Inflammatory macrophage treated with lipopolysaccharide for 1 hour (primary cell): Measurements from ENCODE around the gene SLC7A6OS.

Source experiments
- DNase-seq, 2 donors: peaks; one replicate each; pipeline ENCODE4 v3.0.0-alpha.2; 2020 to 2022

Gene SLC7A6OS

GRCh38 chr16:68275611-68276191, 35.0 kb downstream of the SLC7A6OS start:
- no peak for DNase-seq

DNA sequence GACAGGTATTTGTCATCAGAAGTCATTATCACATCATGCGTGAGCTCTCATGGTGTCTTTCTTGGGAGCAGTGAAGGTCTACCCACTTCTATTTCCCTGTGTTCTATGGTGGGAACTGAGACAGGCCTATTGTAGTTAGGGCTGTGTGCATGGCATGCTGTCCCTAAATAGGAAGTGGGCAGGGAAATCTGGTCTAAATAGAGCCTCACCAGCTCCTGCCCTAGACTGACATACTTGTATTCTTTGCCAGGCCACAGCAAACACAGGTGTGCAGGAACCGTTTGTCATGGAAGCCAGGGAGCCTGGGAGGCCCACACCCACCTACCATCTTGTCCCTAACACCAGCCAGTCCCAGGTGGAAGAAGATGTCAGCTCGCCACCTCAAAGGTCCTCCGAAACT, 36.3 kb downstream of the SLC7A6OS start:
- no peak for DNase-seq

DNA sequence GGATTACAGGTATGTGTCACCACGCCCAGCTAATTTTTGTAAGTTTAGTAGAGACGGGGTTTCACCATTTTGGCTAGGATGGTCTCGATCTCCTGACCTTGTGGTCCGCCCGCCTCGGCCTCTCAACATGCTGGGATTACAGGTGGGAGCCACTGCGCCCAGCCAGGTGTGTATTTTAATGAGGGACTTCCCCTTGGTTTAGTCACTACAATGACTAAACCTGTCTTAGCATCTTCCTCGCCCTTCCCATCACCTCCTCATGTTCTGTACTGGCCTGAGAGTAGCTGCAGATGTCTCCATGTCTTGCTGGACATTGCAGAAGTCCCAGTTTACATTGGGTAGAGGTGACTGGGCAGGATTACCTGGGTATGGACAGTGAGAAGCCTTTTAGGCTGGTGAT, 36.9 kb downstream of the SLC7A6OS start:
- DNase-seq, result no peak

- DNase-seq, result no peak
Measured at GRCh38 chr16:68273459-68273858, 37.3 kb downstream of the SLC7A6OS start.

DNA sequence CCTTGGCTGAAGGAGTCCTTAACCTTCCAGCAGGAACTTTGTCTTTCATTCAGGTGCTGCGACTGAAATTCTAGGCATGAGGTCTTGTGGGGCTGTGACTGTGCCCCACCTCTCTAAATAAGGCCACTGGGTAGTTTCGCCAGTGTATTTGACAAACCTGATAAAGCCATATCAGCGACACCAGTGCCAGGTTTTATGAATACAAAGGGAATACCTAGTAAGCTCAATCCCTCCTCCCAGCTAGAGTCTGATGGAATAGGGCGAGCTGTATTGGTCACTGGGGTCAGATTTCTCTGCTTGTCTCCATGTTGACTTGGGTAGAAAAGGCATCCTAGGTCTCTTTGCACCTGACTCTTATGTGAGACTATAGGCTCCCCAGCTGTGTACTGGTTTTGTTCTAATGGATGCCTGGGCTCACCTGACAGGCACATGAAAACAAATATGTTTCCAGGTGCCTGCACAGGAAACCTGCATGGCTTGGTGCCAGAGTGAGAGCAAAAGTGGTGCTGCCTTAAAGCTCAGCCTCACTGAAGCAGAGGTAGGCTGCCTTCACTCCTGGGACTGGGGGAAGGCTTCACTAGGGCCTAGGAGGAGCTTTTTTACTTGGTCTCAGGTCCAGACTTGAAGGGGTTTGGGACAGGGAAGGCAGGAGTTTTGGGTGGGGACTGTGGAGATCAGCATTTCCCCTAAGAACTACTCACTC, 38.1 kb downstream of the SLC7A6OS start:
- DNase-seq, result no peak

DNA sequence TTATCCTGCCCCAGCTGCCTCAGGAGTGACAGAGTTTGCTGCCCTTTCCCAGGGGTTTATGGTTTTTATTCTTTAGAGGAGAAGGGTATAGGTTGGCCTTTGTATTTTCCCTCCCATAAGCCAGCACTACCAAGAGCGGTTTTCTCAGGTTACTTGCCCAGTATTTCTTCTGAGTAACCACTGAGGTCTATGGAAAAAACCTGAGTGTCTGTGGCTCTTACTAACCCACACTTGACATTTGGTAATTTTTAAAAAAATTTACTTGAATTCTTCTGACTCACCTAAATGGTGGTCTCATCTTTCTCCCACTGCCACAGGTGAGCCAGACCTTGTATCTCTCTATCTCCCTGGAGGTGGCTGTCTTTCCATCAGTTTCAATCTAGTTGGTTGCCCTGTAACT, 40.4 kb downstream of the SLC7A6OS start:
- DNase-seq, result no peak

DNA sequence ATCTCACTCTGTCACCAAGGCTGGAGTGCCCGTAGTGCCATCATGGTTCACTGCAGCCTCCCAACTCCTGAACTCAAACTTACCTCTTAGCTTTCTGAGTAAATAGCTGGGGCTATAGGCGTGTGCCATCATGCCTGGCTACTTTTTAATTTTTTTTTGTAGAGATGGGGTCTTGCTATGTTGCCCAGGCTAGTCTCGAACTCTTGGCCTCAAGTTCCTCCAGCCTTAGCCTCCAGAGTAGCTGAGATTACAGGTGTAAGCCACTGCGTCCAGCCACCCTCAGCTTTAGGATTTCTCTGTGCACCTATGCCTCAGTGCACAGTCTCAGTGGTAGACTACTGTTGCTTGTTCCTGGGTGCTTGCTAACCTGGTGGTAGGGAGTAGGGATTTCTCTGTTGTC, 41.0 kb downstream of the SLC7A6OS start:
- DNase-seq, result no peak

DNA sequence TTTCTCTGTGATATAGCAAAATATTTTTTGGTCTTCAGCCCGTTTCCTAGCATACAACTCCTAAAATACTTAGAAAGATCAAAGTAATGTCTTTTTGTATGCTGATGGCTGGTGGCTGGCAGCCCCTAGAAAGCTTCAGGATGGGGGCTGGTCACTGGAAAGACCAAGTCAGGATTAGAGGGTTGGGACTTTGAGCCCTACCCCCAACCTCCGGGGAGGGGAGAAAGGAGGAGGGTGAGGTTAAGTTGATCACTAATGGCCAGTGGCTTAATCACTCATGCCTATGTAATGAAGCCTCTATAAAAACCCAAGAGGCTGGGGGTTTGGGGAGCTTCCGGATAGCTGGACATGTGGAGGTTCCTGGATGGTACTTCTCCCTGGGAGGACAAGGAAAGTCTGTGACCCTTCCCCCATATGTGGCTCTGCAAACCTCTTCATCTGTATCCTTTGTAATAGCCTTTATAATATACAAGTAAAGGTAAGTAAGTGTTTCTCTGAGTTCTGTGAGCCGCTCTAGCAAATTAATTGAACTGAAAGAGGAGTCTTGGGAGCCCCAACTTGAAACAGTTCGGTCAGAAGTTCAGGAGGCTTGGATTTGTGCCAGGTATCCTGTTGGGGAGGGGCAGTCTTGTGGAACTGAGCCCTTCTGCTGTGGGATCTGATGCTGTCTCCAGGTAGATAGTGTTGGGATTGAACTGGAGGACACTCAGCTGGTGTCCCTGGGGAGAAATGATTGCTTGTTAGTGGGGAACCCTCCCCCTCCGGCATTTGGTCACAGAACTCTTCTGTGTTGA, 42.9 kb downstream of the SLC7A6OS start:
- DNase-seq, result no peak

DNA sequence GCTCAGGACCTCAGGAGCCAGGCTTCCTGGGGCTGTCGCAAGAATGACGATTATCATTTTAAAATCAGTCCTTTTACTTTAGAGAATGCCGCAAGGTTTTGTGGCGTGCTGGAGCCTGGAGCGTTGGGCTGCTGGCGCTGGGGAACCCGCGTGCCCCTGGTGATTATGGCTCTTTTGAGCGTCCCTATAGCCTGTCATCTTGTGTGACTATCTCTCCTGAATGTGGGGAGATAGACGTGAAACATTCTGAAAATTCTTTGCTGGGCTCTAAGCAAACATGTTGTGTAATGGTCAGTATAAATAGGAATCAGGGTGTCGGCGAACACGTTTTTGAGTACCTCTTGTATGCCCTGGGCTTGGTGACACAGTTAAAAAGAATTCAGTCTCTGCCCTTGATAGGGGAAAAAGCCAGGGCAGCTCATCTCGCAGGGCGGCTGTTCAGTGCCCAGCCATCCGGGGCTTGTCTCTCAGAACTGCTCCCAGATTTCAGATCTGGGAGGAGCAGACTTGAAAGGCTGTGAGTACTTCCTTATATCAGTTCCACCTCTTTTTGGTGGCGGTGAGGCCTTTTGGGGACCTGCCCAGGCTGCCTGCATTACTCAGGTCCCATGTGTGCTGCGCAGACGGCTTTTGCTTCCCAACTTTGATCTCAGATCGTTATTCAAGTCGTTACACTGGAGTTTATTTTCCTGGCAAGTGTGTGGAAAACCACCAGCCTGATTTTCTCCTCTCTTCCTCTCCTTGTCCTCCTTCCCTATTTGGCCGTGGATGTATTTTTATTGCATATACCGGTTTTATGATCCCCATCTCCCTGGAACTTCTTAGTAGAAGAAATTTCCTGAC, 45.4 kb downstream of the SLC7A6OS start:
- DNase-seq, result peak; percentile 46 to 59

GRCh38 chr16:68264128-68265077, 46.3 kb downstream of the SLC7A6OS start, which contains the start of gene SLC7A6:
Gene SLC7A6, plus strand, starts transcription at chr16:68264526. Its CDS starts 10,201 bp downstream, at chr16:68274727.
- DNase-seq, result peak; percentile 81 to 92

- DNase-seq, result no peak
Measured at GRCh38 chr16:68263559-68264127, 47.1 kb downstream of the SLC7A6OS start.

DNA sequence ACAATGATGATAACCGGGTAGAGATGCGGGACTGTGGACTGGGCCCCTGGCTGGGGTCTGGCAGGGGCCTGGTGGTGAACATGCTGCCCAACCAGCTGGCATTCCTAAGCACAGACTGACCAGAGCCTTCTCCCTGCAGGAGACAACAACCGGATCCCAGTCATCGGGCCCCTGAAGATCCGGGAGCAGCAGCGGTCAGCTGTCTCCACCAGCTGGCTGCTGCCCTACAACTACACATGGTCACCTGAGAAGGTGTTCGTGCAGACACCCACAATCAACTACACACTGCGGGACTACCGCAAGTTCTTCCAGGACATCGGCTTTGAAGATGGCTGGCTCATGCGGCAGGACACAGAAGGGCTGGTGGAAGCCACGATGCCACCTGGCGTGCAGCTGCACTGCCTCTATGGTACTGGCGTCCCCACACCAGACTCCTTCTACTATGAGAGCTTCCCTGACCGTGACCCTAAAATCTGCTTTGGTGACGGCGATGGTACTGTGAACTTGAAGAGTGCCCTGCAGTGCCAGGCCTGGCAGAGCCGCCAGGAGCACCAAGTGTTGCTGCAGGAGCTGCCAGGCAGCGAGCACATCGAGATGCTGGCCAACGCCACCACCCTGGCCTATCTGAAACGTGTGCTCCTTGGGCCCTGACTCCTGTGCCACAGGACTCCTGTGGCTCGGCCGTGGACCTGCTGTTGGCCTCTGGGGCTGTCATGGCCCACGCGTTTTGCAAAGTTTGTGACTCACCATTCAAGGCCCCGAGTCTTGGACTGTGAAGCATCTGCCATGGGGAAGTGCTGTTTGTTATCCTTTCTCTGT, 51.5 kb downstream of the SLC7A6OS start:
- DNase-seq, result no peak

- DNase-seq, result peak; percentile 47 to 74
Measured at GRCh38 chr16:68257906-68258800, 52.6 kb downstream of the SLC7A6OS start.

GRCh38 chr16:68257251-68257905, 53.4 kb downstream of the SLC7A6OS start:
- peak in 1 of 2 donors; percentile 23 for DNase-seq

DNA sequence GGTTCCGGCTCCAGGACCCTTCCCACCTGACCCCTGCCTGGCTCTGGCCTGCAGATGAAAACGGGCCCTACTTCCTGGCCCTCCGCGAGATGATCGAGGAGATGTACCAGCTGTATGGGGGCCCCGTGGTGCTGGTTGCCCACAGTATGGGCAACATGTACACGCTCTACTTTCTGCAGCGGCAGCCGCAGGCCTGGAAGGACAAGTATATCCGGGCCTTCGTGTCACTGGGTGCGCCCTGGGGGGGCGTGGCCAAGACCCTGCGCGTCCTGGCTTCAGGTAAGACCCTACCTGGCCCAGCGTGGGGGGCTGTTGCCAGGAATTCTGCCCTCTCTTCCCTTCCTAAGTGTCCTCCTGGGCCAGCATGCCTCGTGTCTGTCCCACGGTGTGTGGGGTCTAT, 55.0 kb downstream of the SLC7A6OS start:
- DNase-seq, result no peak

GRCh38 chr16:68253721-68254120, 57.0 kb downstream of the SLC7A6OS start:
- DNase-seq, result no peak

GRCh38 chr16:68252383-68252782, 58.4 kb downstream of the SLC7A6OS start:
- DNase-seq, result no peak

GRCh38 chr16:68251832-68252231, 58.9 kb downstream of the SLC7A6OS start:
- DNase-seq, result no peak

DNA sequence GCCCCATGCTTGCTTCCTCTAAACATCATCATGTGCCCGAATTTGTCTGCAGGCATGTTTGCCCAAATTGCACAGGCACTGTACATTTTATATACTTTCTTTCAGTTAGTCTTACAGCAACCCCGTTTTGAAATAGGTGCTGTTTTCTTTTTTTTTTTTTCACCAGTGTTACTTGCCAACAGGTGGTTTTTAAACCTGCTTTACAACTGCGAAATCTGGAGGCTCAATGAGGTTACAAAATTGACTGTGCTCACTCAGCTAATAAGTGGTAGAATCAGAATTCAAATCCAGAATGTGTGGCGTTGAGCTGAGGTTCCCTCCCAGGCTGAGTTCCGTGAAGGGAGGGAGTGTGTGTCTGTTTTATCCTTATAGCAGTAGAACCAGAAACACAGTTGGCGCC, 59.8 kb downstream of the SLC7A6OS start:
- DNase-seq, result no peak
